Activated T-cell treated with anti-CD3 and anti-CD28 coated beads, Interleukin-2, amount 50 U/mL, for 4 hours (primary cell): ENCODE data around the gene ROR1. TPM values are rescaled to one million over a fixed set of nuclear protein-coding genes. Genes with fewer than 3 reads are reported as not detected.
"Not testable (repeated sequence)": the region's sequence is repeated elsewhere in the genome, so short reads cannot be mapped to it uniquely, and the experiment has no call there.

Source experiments
- ATAC-seq, 2 donors: fragments of 200-7000 bp; cut with Tn5 transposase; one replicate each; pipeline ENCODE4 v1.10.0; 2021
- DNase-seq: peaks from one replicate; pipeline ENCODE4 v3.0.0-alpha.2; 2020
- H3K27me3 Mint-ChIP-seq: one replicate; pipeline ENCODE4 v1.8.0; 2021; ENCODE audit warnings: low read depth, mixed read lengths
- H3K36me3 Mint-ChIP-seq: one replicate; pipeline ENCODE4 v1.8.0; 2022; ENCODE audit warnings: mixed read lengths; ENCODE audit not compliant: insufficient read depth
- H3K4me1 Mint-ChIP-seq: one replicate; pipeline ENCODE4 v1.8.0; 2021; ENCODE audit warnings: low read depth, mixed read lengths
- H3K4me3 Mint-ChIP-seq: one replicate; pipeline ENCODE4 v1.8.0; 2021; ENCODE audit warnings: mild to moderate bottlenecking, moderate library complexity, mixed read lengths
- H3K9me3 Mint-ChIP-seq: one replicate; pipeline ENCODE4 v1.8.0; 2021; ENCODE audit warnings: mixed read lengths
- total RNA-seq, 3 donors: library from RNA; stranded (reverse); gene quantifications; one replicate each; pipeline ENCODE4 v1.2.1, GENCODE V29; 2021

The ROR1 gene
- total RNA-seq, 3 donors from 2014 or later = 0.08 to 0.38 (median 0.18) TPM

DNA sequence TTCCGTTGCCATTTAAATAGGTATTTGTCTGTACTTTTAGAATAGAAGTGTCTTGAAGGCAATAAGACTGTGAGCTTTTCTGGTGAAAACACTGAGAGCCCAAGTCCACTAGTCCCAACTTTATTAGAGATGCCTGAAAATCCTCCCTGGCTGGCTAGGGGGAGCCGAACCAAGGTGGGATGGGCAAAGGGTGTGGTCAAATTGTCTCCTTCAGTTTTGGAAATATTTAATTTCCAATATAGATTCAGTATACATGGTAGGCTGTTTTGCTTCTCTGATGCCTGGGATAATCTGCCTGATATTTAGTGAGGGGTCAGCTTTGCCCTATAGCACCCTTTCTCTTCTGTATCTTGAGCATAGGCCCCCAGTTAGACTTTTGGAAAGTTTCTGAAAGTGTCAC is 3.5 kb downstream of the ROR1 start:
- peaks cover 57% of the 10 kb centered on the region for H3K27me3 Mint-ChIP-seq
- no peak for DNase-seq
- no peak for ATAC-seq

GRCh38 chr1:63777965-63778880 is 4.4 kb downstream of the ROR1 start:
- no peak for DNase-seq
- ATAC-seq = no peak
- no peaks in the 10 kb centered on the region for H3K9me3 Mint-ChIP-seq
- H3K4me1 Mint-ChIP-seq = peaks cover 15% of the 10 kb centered on the region
- no peak overlapping the region for H3K4me3 Mint-ChIP-seq
- H3K36me3 Mint-ChIP-seq = no peaks in the 10 kb centered on the region
- H3K27me3 Mint-ChIP-seq = peaks cover 47% of the 10 kb centered on the region

More for the DNA sequence above, 3.5 kb downstream of the ROR1 start:
- Mint-ChIP-seq H3K4me3 (no peak overlapping the region), H3K36me3 (no peaks in the 10 kb centered on the region), H3K9me3 (no peaks in the 10 kb centered on the region), H3K4me1 (peaks cover 19% of the 10 kb centered on the region)

GRCh38 chr1:63779338-63780211 is 5.8 kb downstream of the ROR1 start:
- Mint-ChIP-seq H3K9me3 (no peaks in the 10 kb centered on the region), H3K4me1 (peaks cover 10% of the 10 kb centered on the region), H3K36me3 (no peaks in the 10 kb centered on the region), H3K4me3 (no peak overlapping the region), H3K27me3 (peaks cover 42% of the 10 kb centered on the region)
- ATAC-seq = no peak
- DNase-seq = no peak

- DNase-seq = no peak
- Mint-ChIP-seq H3K36me3 (no peaks in the 10 kb centered on the region), H3K9me3 (no peaks in the 10 kb centered on the region), H3K27me3 (peaks cover 33% of the 10 kb centered on the region), H3K4me3 (no peak overlapping the region), H3K4me1 (peaks cover under 1% of the 10 kb centered on the region)
- no peak for ATAC-seq
Measured at GRCh38 chr1:63780565-63780964, 6.7 kb downstream of the ROR1 start.

GRCh38 chr1:63782982-63783381 is 9.2 kb downstream of the ROR1 start:
- peaks cover 13% of the 10 kb centered on the region for H3K27me3 Mint-ChIP-seq
- no peak for ATAC-seq
- no peak overlapping the region for H3K4me3 Mint-ChIP-seq
- no peaks in the 10 kb centered on the region for H3K4me1 Mint-ChIP-seq
- no peaks in the 10 kb centered on the region for H3K36me3 Mint-ChIP-seq
- H3K9me3 Mint-ChIP-seq = no peaks in the 10 kb centered on the region
- no peak for DNase-seq

- Mint-ChIP-seq H3K36me3 (no peaks in the 10 kb centered on the region), H3K27me3 (peaks cover 11% of the 10 kb centered on the region), H3K4me3 (no peak overlapping the region), H3K4me1 (no peaks in the 10 kb centered on the region), H3K9me3 (no peaks in the 10 kb centered on the region)
- ATAC-seq = no peak
- no peak for DNase-seq
Measured at GRCh38 chr1:63784083-63784482, 10.3 kb downstream of the ROR1 start.

DNA sequence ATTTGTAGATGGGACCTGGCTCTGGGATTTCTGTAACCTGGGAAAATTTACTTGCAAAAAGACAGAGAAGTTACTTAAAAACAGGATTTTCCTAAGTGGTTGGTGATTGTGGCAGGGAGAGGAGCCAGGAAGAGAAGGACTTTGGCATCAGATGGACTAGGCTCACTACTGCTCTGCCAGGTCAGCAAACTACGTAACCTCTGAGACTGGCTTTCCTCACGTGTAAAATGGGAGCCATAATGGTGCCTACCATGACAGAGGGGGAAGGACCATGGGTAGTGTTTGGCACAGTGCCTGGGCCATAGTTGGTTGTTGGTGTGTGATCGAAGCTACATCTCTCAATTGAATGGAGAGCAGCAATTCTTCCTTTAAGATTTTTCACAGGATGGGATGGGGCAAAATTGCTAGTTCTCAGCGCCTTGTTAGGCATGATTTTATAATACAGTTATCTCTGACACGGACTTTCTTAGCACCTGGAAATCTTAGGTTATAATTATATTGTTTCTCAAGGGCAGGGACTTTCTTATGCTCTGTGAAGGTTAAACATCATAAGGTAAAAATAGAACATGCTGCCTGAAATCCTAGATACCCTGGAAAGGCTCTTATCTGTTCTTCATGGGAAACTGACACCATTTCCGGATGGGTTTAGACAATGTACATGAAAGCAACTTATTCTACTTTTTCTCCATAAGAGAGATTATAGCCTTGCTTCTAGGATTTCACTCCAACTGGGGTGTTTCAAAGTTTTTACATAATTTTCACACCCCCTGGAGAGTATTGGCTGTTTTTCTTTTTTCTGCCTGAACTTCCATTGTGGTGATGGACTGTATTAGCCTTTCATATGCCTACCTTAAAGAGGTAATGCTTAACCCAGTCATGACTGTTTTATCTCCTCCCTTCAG is 10.9 kb downstream of the ROR1 start:
- no peaks in the 10 kb centered on the region for H3K4me1 Mint-ChIP-seq
- no peak for DNase-seq
- ATAC-seq = no peak
- H3K36me3 Mint-ChIP-seq = no peaks in the 10 kb centered on the region
- H3K4me3 Mint-ChIP-seq = no peak overlapping the region
- no peaks in the 10 kb centered on the region for H3K9me3 Mint-ChIP-seq
- H3K27me3 Mint-ChIP-seq = peaks cover 10% of the 10 kb centered on the region

DNA sequence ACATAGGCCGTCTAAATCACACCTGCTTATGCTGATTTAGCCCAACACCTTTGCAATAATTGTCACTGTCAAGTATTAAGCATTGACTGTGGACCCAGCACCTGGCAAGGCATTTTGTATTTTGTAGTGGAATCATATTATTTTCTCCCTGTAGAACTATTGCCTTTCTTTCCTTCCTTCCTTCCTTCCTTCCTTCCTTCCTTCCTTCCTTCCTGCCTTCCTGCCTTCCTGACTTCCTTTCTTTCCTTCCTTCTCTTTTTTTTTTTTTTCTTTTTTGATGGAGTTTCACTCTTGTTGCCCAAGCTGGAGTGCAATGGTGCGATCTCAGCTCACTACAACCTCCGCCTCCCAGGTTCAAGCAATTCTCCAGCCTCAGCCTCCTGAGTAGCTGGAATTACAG is 13.5 kb downstream of the ROR1 start:
- H3K36me3 Mint-ChIP-seq, H3K27me3 Mint-ChIP-seq, H3K4me1 Mint-ChIP-seq: not testable (repeated sequence)

DNA sequence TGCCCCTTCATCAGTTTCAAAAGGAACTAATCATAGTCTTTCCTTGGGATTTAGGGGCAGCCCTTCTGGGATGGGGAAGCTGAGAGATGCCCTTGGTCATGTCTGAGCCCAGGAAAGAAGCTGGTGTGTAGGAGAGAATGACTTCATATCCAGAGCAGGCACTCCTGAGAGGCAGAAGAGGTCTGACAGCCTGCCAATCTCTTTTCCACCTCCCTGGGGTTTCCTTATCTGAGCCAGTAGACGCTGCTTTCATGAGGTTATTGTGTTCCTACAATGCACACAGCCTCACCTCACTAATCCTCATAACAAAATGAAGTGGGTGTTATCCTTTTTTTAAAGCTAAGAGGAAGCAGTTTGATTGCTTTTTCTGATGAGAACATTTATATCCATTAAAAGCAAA is 14.1 kb downstream of the ROR1 start:
- Mint-ChIP-seq H3K4me1 (no peaks in the 10 kb centered on the region), H3K4me3 (no peak overlapping the region), H3K27me3 (peaks cover 3% of the 10 kb centered on the region), H3K9me3 (no peaks in the 10 kb centered on the region), H3K36me3 (no peaks in the 10 kb centered on the region)
- ATAC-seq (no peak), DNase-seq (no peak)

More for the DNA sequence above, 13.5 kb downstream of the ROR1 start:
- not testable (repeated sequence) for ATAC-seq, DNase-seq, H3K4me3 Mint-ChIP-seq, H3K9me3 Mint-ChIP-seq

DNA sequence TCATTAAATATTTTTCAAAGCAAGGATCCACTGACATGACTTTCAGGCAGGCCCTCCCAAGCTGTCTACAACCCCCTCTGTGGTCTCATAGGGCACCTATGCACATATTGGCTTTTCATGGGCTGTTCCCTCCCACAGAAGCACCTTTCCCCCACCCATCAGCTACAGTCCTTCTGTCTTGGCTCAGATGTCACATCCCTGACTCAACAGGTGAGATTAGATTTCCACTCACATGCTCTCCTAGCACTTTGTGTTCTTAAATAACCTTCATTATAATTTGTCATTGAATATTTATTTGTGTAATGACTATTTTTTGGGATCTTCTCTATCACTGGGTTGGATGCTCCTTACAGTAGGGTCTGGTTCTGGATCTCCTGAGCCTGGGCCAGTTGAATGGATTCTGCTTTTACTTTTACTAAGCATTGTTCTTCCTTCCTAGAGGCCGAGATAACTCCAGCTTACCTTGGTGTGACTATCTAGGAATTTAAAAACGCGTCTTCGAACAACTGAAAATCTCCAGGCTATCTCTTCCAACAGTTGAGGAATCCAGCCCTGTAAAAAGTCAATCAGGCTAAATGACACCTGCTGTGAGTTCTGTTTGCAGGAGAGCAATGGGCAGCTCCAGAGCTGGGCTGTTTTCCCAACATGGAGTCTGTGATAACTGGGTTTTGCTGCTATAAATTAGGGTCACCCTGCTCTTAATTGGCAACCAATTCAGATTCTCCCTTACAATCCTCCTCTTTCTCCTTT is 16.2 kb downstream of the ROR1 start:
- H3K4me3 Mint-ChIP-seq = no peak overlapping the region
- DNase-seq (no peak), ATAC-seq (no peak)
- no peaks in the 10 kb centered on the region for H3K4me1 Mint-ChIP-seq
- H3K36me3 Mint-ChIP-seq = no peaks in the 10 kb centered on the region
- H3K27me3 Mint-ChIP-seq = peaks cover 3% of the 10 kb centered on the region
- no peaks in the 10 kb centered on the region for H3K9me3 Mint-ChIP-seq

- DNase-seq (no peak), ATAC-seq (no peak)
- Mint-ChIP-seq H3K4me1 (no peaks in the 10 kb centered on the region), H3K4me3 (no peak overlapping the region), H3K27me3 (peaks cover 3% of the 10 kb centered on the region), H3K36me3 (no peaks in the 10 kb centered on the region), H3K9me3 (no peaks in the 10 kb centered on the region)
Measured at GRCh38 chr1:63790989-63791388, 17.2 kb downstream of the ROR1 start.

DNA sequence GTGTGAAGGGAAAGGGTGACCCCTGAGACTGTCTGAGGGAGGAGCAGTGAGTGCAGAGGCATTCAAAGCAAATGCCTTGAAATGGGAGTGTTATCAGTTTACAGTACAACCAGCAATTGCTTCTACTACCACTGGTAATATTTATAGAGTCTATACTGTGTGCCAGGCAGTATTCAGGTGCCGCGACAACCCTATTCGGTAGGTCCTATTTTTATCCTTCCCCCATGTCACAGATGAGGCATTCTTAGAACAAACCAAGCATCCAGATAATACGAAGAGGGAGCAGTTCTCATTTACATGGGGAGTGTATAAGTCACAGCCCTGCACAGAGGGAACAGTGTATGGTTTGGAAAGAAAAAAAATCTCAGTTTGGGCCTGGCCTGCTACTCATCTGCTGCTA is 18.3 kb downstream of the ROR1 start:
- Mint-ChIP-seq H3K36me3 (no peaks in the 10 kb centered on the region), H3K4me1 (no peaks in the 10 kb centered on the region), H3K27me3 (peaks cover 3% of the 10 kb centered on the region), H3K4me3 (no peak overlapping the region), H3K9me3 (no peaks in the 10 kb centered on the region)
- DNase-seq = no peak
- no peak for ATAC-seq

- DNase-seq (no peak), ATAC-seq (no peak)
- Mint-ChIP-seq H3K9me3 (no peaks in the 10 kb centered on the region), H3K36me3 (no peaks in the 10 kb centered on the region), H3K4me3 (no peak overlapping the region), H3K4me1 (no peaks in the 10 kb centered on the region), H3K27me3 (peaks cover 3% of the 10 kb centered on the region)
Measured at GRCh38 chr1:63793741-63794240, 20.0 kb downstream of the ROR1 start.
